NK-92 (cell line): ENCODE data around the gene CFAP100.

Experiments
- DNase-seq: peaks from one replicate; lab custom pipeline; 2025; ENCODE audit not compliant: unreplicated experiment; lab: John Stamatoyannopoulos, UW

The CFAP100 gene

GRCh38 chr3:126399351-126399735 lies 4.6 kb downstream of the CFAP100 start:
- DNase-seq: no peak

DNA sequence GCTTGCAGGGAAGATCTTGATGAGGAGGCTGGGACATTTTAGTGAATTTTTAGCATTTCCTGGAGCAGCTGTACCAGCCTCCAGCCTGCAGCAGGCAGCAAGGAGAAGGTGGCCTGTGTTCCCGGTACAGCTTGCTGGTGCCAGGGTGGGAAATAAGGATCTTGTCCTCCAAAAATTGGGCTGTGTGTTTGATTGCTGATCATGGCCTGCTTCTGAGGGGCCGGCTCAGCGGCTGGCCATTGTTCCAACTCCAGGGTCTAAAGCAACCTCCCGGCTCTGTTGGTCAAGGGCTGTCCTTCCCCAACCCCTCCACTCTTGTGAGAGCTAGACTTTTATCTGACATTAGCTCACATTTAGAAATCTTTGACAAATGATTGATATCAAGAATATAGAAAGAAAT lies 5.0 kb downstream of the CFAP100 start:
- no peak for DNase-seq

DNA sequence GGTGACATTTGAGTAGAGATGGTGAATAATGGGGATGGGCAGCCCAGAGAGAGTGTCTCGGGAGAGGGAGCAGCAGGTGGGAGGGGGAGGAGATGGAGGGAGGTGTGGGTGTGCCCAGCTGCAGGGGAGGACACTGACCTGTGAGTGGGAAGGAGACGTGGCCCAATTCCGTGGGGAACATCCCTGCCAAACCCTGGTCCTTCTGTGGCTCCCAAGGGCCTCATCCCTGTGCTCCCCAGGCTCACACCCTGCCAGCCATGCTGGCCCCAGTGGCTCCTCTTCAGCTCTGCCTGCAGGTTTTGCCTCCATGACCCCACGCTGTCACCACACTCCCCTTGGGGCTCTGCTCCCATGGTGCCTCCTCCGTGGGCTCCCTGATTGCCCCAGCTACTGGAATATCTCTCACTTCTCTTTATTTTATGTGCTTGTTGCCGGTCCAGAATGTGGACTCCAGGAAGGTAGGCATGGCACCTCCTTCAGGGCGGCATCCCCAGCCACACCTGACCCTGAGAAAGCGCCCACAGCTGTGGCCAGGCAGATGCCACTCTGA lies 7.0 kb downstream of the CFAP100 start:
- DNase-seq: no peak

GRCh38 chr3:126402178-126402577 lies 7.5 kb downstream of the CFAP100 start:
- DNase-seq: no peak

GRCh38 chr3:126402666-126403302 lies 8.1 kb downstream of the CFAP100 start:
- DNase-seq: no peak

- DNase-seq: no peak
These were observed 11.9 kb downstream of the CFAP100 start for GRCh38 chr3:126406389-126407296.

DNA sequence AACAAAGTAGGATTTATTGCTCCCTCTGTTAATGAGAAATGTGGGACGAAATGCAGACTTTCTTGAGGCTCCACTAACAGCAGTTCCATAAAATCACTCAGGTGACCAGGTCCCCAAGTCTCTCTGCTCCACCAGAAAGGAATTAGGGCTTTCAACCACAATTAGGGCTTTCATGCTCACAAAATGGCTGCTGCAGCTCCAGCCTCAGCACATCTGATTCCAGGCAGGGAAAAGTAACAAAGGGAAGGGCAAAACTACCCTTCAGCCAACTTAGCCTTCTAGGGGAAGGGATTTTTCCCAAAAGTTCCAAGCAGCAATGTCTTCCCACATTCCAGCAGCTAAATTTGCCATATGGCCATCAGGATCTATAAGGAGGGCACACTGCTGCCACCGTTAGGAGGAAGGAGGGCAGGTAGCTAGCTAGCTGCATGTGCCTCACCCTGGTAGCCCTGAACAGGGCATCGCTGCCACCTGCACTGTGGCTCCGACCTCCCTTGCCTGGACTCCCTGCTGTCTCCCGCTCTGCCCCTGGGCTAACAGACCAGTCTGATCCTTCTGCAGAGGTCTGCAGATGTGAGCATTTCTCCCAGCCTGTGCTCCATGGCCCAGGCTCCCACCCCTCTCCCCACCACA lies 12.8 kb downstream of the CFAP100 start:
- no peak for DNase-seq

DNA sequence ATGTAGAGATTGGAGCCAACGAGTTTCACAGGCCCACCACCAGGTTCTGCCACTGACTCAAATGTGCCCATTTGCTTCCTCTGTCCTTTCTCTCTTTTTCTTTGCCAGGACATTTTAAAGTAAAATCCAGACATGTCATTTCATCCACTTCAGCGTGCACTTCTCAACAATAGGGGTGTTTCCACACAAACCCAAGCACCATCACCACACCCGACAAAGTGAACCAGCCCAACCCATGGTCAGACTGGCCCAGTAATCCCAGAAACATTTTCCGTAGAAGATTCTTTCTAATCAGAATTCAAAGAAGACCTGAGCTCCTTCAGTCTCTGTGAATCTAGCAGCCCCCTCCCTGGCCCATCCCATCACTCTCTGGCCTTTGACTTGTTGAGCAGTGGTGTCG lies 13.4 kb downstream of the CFAP100 start:
- DNase-seq: no peak

- no peak for DNase-seq
These were observed 18.4 kb downstream of the CFAP100 start for GRCh38 chr3:126412841-126413692.

DNA sequence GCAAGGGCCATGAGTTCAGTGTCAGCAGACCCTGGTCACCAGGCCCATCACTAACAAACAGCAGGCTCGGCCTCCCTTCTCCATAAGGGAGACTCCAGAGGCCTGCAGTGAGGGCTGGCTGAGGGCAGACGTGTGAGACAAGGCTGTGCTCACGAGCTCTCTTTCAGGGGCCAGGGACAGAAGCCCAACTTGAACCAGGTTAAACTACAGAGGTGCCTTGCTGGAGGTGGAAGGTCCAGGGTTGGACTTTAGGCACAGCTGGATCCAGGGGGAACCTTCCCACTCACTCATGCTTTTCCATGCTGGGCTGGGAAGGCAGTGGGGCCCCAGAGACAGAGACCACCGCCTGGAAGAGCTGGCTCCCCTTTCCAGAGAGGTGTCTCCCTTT lies 19.0 kb downstream of the CFAP100 start:
- no peak for DNase-seq

- DNase-seq: no peak
These were observed 19.7 kb downstream of the CFAP100 start for GRCh38 chr3:126414406-126414805.

- no peak for DNase-seq
These were observed 20.4 kb downstream of the CFAP100 start for GRCh38 chr3:126414961-126415660.

GRCh38 chr3:126415661-126416591 lies 21.2 kb downstream of the CFAP100 start:
- DNase-seq: no peak

GRCh38 chr3:126416943-126417342 lies 22.2 kb downstream of the CFAP100 start:
- DNase-seq: no peak

GRCh38 chr3:126417515-126417914 lies 22.8 kb downstream of the CFAP100 start:
- no peak for DNase-seq

DNA sequence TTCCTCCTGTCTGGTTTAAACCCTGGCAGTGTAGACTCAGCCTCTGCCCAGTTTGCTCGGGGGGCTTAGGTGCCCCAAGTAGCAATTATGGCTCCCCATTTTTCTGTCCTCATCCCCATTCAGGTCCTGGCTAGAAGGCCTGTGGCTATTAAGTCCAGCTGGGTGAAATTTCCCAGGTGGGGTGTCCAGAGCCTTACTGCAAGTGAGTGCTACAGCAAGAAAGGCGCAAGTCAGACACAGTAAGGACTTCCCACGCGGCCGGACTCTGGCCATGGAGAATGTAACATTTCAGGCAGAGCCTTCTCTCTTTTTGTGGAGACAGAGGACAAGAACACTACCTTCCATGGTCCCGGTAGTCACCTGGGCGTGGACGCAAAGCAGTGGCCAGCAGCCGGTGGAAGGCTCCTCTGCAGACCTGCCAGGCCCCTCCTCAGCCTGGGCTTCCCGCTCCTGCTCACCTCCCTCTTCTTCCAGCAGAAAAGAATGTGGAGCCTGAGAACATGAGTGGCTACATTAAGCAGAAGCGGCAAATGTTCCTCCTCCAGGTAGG lies 23.3 kb downstream of the CFAP100 start:
- DNase-seq: no peak

DNA sequence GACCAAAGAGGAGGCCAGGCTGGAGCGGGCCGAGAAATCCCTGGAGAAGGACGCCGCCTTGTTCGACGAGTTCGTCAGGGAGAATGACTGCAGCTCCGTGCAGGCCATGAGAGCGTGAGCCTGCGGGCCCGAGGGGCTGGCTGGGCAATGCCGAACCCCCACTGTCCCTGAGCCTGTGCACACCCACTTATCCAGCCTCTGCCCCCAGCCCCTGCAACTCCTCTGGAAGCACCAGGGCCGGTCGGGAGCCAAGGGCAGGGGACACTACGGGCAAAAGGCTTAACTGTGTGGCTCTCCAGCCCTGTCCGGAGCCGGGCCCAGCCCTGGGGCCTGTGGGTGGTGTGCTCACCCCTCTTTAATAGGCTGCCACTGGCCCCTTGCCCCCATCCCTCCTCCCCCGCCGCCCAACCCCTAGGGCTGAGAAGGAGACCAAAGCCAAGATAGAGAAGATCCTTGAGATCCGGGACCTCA lies 24.0 kb downstream of the CFAP100 start:
- DNase-seq: no peak

GRCh38 chr3:126419151-126419703 lies 24.5 kb downstream of the CFAP100 start:
- DNase-seq: no peak
